Kidney glomerular epithelial cell (primary cell): Measurements from ENCODE around the gene ZNF330.

ENCODE experiments used
- DNase-seq: peaks from one replicate; lab custom pipeline; 2025; lab: John Stamatoyannopoulos, UW

ZNF330 gene

DNA sequence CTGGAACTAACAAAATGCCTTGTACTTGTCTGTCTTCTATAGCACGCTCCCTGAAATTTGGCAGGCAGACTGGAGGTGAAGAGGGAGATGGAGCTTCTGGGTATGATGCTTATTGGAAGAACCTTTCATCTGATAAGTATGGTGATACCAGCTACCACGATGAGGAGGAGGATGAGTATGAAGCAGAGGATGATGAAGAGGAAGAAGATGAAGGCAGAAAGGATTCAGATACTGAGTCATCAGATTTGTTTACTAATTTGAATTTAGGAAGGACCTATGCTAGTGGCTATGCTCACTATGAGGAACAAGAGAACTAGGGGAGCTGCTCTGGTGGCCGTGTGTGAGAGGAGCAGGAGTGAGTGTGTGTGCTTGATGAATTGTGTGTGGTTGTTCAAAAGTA, 13.0 kb downstream of the ZNF330 start:
- no peak for DNase-seq

DNA sequence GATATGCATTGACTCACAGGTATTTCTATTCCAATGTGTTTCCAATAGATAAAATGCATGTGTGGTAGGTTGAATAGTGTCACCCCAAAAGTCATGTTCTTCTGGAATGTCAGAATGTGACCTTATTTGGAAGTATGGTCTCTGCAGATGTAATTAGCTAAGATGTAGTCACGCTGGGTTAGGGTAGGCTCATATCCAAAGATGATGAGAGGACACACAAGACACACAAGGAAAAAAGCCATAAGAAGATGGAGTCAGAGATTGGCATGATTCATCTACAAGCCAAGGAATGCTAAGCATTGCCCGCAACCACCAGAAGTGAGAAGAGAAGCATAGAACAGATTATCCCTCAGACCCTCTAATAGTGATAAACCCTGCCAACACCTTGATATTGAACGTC, 17.5 kb downstream of the ZNF330 start:
- DNase-seq: no peak

GRCh38 chr4:141240259-141240658, 19.6 kb downstream of the ZNF330 start:
- DNase-seq: no peak

GRCh38 chr4:141240671-141241070, 20.0 kb downstream of the ZNF330 start:
- DNase-seq: no peak

DNA sequence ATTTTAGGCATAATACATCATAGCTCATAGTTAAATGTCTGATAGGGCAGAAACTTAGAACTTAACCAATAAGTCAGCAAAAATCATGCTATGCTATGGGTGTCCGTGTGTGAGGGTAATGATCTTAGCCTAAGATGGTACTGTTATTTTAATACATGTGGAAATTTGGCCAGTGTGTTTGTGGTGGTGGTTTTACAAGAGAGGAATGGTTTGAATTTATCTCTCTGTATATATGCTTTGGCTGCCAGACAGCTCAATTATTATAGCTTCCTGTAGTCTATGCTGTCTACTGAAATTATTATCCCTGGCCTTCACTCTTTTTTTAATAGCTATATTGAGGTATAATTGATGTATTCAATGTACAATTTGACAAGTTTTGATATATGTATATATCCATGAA, 21.3 kb downstream of the ZNF330 start:
- DNase-seq: no peak

DNA sequence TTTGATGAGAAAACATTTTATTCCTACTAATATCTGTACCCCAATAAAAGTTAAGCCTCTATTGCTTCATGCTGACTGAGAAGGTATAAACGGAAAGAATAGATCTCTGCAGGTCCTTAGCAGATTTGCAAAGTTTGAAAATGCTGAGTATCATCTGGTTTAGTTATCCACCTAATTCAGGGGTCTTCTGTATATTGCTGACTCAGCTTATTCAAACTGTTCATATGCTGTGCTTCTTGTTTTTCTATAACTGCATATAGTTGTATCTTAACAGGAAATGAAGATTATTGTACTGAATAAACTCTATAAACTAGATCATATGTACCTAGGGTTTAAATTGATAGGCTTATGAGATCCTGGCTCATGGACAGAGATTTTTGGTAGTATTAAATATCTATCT, 23.7 kb downstream of the ZNF330 start:
- DNase-seq: no peak

- peak; percentile 42 for DNase-seq
Measured at GRCh38 chr4:141246243-141246642, 25.5 kb downstream of the ZNF330 start.

GRCh38 chr4:141246683-141247429, 26.2 kb downstream of the ZNF330 start:
- no peak for DNase-seq

DNA sequence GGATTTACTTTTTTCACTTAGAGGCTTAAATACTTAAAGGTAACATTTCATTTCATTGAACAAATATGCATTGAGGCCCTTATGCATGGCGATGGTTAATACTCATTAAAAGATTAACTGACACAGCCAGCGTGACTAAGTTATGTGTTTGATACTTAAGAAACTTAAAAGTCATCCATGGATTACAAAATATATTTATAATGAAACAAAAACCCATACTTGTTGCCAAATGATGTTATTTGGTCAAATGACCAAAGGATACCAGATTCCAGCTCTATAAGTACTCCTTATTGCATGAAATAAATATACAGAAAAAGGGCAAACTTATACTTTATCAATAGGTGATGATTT, 26.7 kb downstream of the ZNF330 start:
- DNase-seq: no peak

DNA sequence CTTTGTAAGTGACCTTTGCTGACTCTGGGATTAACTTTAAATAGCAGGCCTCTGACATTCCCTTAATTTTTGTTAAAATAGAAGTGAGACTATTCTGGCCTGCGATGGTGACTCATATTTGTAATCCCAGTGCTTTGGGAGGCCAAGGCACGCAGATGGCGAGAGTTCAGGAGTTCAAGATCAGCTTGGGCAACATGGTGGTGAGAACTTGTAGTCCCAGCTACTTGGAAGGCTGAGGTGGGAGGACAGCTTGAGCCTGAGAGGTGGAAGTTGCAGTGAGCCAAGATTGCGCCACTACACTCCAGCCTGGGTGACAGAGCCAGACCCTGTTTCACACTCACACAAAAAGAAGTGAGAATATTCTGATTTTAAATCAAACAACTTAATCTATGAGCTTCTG, 27.3 kb downstream of the ZNF330 start:
- DNase-seq: no peak

GRCh38 chr4:141248486-141248885, 27.8 kb downstream of the ZNF330 start:
- DNase-seq: no peak

DNA sequence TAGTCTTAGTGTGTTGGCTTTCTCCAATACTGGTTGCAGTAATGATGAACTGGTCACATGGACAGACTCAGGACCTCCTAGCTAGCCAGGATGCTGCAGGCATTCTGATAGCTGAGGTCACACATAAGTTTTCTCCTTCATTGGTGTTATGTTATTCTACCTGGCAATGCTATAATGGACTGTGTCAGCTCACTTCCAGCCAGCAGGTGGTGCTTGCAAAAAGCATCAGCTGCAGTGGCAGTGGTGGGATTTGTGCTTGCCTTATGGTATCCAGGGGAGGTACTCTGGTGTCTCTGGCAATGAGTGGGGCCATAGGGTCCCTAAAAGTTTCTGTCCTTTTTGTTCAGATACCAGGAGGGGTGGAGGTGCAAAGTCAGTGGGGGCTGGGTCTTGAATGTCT, 33.6 kb downstream of the ZNF330 start:
- no peak for DNase-seq

DNA sequence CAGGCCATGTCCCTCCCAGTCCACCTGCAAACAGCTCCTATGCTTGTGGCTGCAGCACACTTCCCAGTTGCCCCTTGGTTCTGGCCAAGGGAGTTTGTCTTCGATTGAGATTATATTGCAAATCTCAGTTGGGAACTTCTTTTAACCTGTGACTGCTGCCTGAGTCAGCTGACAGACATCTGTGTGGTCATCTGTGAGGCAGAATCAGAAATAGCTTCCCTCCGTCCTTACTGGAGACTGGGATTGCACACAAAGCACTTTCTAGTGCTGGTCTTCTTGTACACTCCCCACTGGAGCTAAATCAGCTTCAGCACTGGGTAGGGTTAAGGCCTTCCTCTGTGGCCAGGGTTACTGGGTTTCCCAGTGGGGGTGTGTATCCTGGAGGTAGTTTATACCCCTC, 34.3 kb downstream of the ZNF330 start:
- DNase-seq: no peak

DNA sequence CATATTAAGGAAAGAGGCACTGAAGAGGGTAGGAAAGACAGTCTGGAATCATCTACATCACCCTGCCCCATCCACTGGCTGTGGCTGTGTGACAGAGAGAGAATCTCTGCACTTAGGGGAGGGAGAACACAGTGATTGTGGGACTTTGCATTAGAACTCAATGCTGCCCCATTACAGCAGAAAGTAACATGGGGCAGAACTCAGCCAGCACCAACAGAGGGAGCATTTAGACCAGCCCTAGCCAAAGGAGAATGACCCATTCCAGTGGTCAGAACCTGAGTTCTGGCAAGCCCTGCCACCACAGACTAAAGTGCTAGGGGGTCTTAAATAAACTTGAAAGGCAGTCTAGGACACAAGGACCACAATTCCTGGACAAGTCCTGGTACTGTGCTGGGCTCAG, 37.9 kb downstream of the ZNF330 start:
- no peak for DNase-seq

DNA sequence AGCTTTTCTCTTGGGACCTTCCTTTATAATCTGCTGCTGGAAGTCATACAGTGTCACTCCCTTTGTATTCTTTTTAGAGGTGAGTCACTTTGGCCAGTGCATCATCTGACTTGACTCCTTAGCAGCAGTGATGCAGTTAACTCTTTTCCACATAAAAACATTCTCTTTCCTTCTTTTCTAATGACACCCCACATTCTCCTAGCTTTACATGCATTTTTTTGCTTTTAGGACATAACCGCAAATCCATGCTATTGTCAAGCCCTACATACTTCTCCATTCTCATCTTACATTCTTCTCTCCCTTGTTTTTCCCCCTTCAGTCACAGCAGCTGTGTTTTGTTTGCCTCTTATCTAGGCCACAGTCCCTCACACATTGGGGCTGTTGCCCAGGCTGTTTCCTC, 55.1 kb downstream of the ZNF330 start:
- peak; percentile 60 for DNase-seq

- DNase-seq: no peak
Measured at GRCh38 chr4:141283152-141283551, 62.5 kb downstream of the ZNF330 start.

GRCh38 chr4:141283563-141283962, 62.9 kb downstream of the ZNF330 start:
- DNase-seq: no peak
